Measurements from ENCODE around the gene CST3.

The CST3 gene

DNA sequence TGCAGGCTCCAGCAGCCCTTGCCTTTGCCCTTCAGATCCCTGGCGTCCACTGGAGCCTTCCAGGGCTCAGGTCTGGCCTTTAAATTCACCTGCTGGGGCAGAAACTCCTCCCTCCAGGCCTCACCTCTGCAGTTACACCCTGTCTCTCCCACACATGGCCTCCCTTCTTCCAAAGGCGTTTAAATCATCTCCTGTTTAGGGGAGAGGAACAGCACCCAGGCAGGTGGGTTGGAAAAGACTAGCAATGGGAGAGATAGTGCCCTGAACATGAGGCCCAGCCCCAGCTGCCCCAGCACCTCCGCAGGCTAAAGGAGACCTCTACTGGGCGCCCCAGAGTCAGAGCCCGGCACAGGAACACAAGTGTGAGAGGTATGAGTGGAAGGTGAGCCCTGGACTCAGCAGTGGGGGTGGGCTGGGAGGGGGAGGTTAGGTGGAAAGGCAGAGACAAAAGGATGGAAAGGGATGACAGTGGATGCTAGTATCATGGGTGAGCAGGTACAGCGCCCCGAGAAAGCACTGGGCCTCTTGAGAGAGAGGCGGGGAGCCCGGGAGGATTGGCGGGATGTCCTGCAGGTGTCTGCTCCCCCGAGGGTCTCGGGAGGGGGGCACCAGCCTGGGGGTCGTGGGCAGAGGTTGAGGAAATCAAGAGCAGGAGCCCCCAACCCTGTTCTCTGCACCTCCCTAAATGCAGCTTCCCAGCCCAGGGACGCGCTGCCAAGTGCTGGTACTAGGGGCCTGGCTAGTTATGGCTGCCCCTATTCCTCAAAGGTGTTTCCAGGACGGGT lies 31.7 kb downstream of the CST3 start, which contains the start of gene CST9:
CST9 (minus strand) TSS at position 51 of the 785 bp plus-strand sequence. CDS start 53 bp downstream, outside the sequence.
- Histone ChIP-seq H3K27me3 (ENCODE audit: insufficient read depth, poor library complexity, severe bottlenecking) (no peaks in the 10 kb centered on the region), H3K27ac (replicated peaks) (no peak within 1 kb of the TSS), H3K4me3 (replicated peaks; ENCODE audit: insufficient read depth, low read length) (no peak within 1 kb of the TSS)
- DNase-seq (ENCODE audit: low read depth in 1 of 2, low spot score in 1 of 2) = no peak
- TF ChIP-seq, protein P1, sequence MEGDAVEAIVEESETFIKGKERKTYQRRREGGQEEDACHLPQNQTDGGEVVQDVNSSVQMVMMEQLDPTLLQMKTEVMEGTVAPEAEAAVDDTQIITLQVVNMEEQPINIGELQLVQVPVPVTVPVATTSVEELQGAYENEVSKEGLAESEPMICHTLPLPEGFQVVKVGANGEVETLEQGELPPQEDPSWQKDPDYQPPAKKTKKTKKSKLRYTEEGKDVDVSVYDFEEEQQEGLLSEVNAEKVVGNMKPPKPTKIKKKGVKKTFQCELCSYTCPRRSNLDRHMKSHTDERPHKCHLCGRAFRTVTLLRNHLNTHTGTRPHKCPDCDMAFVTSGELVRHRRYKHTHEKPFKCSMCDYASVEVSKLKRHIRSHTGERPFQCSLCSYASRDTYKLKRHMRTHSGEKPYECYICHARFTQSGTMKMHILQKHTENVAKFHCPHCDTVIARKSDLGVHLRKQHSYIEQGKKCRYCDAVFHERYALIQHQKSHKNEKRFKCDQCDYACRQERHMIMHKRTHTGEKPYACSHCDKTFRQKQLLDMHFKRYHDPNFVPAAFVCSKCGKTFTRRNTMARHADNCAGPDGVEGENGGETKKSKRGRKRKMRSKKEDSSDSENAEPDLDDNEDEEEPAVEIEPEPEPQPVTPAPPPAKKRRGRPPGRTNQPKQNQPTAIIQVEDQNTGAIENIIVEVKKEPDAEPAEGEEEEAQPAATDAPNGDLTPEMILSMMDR (IDR thresholded peaks at IDR 0.05; ENCODE audit: insufficient read depth, low read length) = no peak
- TF ChIP-seq POLR2AphosphoS5 (IDR thresholded peaks at IDR 0.05; ENCODE audit: low read depth) (no peak), GABPA (IDR thresholded peaks at IDR 0.05; ENCODE audit: low read depth) (no peak), SPI1 (IDR thresholded peaks at IDR 0.05; ENCODE audit: borderline replicate concordance, low read depth) (no peak)
- TF ChIP-seq, protein P2, sequence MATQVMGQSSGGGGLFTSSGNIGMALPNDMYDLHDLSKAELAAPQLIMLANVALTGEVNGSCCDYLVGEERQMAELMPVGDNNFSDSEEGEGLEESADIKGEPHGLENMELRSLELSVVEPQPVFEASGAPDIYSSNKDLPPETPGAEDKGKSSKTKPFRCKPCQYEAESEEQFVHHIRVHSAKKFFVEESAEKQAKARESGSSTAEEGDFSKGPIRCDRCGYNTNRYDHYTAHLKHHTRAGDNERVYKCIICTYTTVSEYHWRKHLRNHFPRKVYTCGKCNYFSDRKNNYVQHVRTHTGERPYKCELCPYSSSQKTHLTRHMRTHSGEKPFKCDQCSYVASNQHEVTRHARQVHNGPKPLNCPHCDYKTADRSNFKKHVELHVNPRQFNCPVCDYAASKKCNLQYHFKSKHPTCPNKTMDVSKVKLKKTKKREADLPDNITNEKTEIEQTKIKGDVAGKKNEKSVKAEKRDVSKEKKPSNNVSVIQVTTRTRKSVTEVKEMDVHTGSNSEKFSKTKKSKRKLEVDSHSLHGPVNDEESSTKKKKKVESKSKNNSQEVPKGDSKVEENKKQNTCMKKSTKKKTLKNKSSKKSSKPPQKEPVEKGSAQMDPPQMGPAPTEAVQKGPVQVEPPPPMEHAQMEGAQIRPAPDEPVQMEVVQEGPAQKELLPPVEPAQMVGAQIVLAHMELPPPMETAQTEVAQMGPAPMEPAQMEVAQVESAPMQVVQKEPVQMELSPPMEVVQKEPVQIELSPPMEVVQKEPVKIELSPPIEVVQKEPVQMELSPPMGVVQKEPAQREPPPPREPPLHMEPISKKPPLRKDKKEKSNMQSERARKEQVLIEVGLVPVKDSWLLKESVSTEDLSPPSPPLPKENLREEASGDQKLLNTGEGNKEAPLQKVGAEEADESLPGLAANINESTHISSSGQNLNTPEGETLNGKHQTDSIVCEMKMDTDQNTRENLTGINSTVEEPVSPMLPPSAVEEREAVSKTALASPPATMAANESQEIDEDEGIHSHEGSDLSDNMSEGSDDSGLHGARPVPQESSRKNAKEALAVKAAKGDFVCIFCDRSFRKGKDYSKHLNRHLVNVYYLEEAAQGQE (IDR thresholded peaks at IDR 0.05; ENCODE audit: insufficient replicate concordance, low read depth) = no peak

DNA sequence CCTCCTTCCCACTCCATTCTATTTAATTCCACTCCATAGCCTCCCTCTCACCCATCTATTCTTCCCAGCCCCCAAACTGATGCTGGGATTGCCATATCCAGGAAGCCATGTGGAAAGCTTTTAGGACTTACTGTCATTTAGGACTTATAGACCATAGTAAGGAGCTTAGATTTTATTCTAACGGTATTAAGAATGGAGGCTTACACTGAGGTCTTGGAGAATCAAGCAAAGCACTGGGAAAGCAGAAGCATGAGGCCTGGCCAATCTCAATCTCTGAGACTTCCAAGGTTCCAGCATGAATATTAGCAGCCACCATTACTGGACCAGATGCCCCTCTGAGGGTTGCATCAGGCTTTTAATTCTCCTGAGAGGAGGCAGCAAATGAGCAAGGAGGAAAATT lies 33.4 kb downstream of the CST3 start:
- DNase-seq (ENCODE audit: low read depth in 1 of 2, low spot score in 1 of 2) = no peak
- Histone ChIP-seq H3K27me3 (ENCODE audit: insufficient read depth, poor library complexity, severe bottlenecking) (no peaks in the 10 kb centered on the region), H3K4me3 (replicated peaks; ENCODE audit: insufficient read depth, low read length) (no peak overlapping the region), H3K27ac (replicated peaks) (no peak overlapping the region)
- no peak for TF ChIP-seq SPI1 (IDR thresholded peaks at IDR 0.05; ENCODE audit: borderline replicate concordance, low read depth)
- TF ChIP-seq, protein P1 (IDR thresholded peaks at IDR 0.05; ENCODE audit: insufficient read depth, low read length) = no peak
- TF ChIP-seq POLR2AphosphoS5 (IDR thresholded peaks at IDR 0.05; ENCODE audit: low read depth) = no peak
- TF ChIP-seq GABPA (IDR thresholded peaks at IDR 0.05; ENCODE audit: low read depth) = no peak
- TF ChIP-seq, protein P2 (IDR thresholded peaks at IDR 0.05; ENCODE audit: insufficient replicate concordance, low read depth) = no peak

GRCh38 chr20:23603321-23603720 lies 34.4 kb downstream of the CST3 start:
- H3K27me3 ChIP-seq (ENCODE audit: insufficient read depth, poor library complexity, severe bottlenecking) = peaks cover 3% of the 10 kb centered on the region
- H3K4me3 ChIP-seq (replicated peaks; ENCODE audit: insufficient read depth, low read length) = no peak overlapping the region
- TF ChIP-seq SPI1 (IDR thresholded peaks at IDR 0.05; ENCODE audit: borderline replicate concordance, low read depth) (no peak), GABPA (IDR thresholded peaks at IDR 0.05; ENCODE audit: low read depth) (no peak)
- no peak for DNase-seq (ENCODE audit: low read depth in 1 of 2, low spot score in 1 of 2)
- no peak overlapping the region for H3K27ac ChIP-seq (replicated peaks)

DNA sequence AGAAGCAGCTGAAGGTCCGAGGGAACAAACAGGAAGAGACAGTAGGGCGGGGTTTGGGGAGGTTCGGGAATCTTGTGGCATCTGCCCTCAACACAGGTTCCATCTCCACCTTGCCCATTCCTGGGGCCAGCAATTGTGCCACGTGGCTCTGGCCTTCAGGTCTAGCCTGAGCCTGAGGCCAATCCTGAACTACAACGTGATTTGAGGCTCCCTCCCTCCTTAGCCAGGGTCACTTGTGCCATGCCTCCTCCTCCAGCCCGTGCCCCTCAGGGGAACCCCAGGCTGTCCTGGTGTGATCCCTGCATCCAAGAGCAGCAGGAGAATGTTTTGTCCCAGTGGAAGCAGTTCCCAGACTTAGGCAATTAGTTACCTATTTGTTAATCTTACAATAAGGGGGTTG lies 35.1 kb downstream of the CST3 start:
- Histone ChIP-seq H3K27ac (replicated peaks) (no peak overlapping the region), H3K4me3 (replicated peaks; ENCODE audit: insufficient read depth, low read length) (no peak overlapping the region), H3K27me3 (ENCODE audit: insufficient read depth, poor library complexity, severe bottlenecking) (peaks cover 3% of the 10 kb centered on the region)
- TF ChIP-seq POLR2AphosphoS5 (IDR thresholded peaks at IDR 0.05; ENCODE audit: low read depth) (no peak), SPI1 (IDR thresholded peaks at IDR 0.05; ENCODE audit: borderline replicate concordance, low read depth) (no peak), GABPA (IDR thresholded peaks at IDR 0.05; ENCODE audit: low read depth) (no peak)
- TF ChIP-seq, protein P1 (IDR thresholded peaks at IDR 0.05; ENCODE audit: insufficient read depth, low read length) = no peak
- TF ChIP-seq, protein P2 (IDR thresholded peaks at IDR 0.05; ENCODE audit: insufficient replicate concordance, low read depth) = no peak
- no peak for DNase-seq (ENCODE audit: low read depth in 1 of 2, low spot score in 1 of 2)
